Peyer's patch (tissue), 4 donors: Measurements from ENCODE around the gene ATP1B1.

ENCODE experiments used
- POLR2A ChIP-seq, 2 donors: fragments of 450-650 bp; IDR thresholded peaks; one replicate each; pipeline ENCODE4 v1.5.1; 2017; ENCODE audit warnings: antibody characterized with exemption in 2 of 2, mild to moderate bottlenecking in 2 of 2, moderate library complexity in 2 of 2
- TF ChIP-seq, protein P1 (sequence below), 6 experiments: fragments of 450-650 bp in 4 of 6; fragments of 200-600 bp in 2 of 6; sonication (generic) in 1 of 6; IDR thresholded peaks; one replicate each; pipeline ENCODE4 v1.5.1; 2017 to 2019; ENCODE audit warnings: antibody characterized with exemption in 6 of 6, mild to moderate bottlenecking in 3 of 6, moderate library complexity in 1 of 6

DNA sequence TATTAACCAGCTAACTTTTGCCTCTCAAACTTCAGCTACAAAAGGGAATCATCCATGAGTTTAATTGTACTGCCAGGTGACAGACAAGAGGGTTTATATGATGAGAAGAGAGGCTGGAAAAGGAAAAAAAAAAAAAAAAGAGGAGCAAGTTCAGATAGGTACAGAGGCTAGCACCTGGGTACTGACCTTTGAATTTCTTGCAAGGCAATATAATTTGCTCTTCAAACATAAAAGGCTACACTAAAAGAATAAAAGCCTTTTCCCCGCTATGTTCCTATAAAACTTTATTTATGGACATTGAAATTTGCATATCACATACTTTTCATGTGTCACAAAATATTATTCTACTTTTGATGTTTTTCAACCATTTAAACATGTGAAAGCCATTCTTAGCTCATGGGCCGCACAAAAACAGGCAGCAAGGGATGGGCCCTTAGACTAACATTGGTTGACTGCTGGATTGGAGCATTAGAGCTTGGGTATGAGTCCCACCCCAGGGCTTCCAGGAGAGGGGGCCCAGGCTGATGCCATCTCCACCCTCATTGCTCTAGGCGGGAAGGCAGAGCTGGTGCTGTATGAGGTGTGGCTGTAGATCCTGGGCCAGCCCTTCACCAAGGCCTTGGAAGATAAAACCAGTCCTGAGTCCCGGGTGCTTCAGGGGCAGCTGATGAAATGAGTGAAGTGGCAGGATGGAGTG lies 44.3 kb downstream of the ATP1B1 start:
- TF ChIP-seq, protein P1, sequence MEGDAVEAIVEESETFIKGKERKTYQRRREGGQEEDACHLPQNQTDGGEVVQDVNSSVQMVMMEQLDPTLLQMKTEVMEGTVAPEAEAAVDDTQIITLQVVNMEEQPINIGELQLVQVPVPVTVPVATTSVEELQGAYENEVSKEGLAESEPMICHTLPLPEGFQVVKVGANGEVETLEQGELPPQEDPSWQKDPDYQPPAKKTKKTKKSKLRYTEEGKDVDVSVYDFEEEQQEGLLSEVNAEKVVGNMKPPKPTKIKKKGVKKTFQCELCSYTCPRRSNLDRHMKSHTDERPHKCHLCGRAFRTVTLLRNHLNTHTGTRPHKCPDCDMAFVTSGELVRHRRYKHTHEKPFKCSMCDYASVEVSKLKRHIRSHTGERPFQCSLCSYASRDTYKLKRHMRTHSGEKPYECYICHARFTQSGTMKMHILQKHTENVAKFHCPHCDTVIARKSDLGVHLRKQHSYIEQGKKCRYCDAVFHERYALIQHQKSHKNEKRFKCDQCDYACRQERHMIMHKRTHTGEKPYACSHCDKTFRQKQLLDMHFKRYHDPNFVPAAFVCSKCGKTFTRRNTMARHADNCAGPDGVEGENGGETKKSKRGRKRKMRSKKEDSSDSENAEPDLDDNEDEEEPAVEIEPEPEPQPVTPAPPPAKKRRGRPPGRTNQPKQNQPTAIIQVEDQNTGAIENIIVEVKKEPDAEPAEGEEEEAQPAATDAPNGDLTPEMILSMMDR (IDR thresholded peaks at IDR 0.05) = no peak
- no peak for TF ChIP-seq POLR2A (IDR thresholded peaks at IDR 0.05)
